Hepatocyte (in vitro differentiated cells): Measurements from ENCODE around the gene GPC5.

Experiments used
- CTCF ChIP-seq: fragments of 200-600 bp; sonication (generic); IDR thresholded peaks from 2 replicates; pipeline ENCODE4 v1.5.1; 2016; ENCODE audit warnings: antibody characterized with exemption, mild to moderate bottlenecking; ENCODE audit not compliant: poor library complexity
- EZH2 ChIP-seq: fragments of 200-600 bp; sonication (generic); IDR thresholded peaks from 2 replicates; pipeline ENCODE4 v1.6.1; 2016; ENCODE audit warnings: antibody characterized with exemption, mild to moderate bottlenecking, borderline replicate concordance
- EZH2phosphoT487 ChIP-seq: fragments of 200-600 bp; sonication (generic); IDR thresholded peaks from one replicate; pipeline ENCODE4 v1.6.1; 2018; ENCODE audit warnings: antibody characterized with exemption, mild to moderate bottlenecking, low read depth, moderate library complexity; ENCODE audit not compliant: unreplicated experiment, severe bottlenecking

GRCh38 chr13:92224825-92225224 is 826.4 kb downstream of the GPC5 start:
- TF ChIP-seq CTCF = no peak
- TF ChIP-seq EZH2phosphoT487 = no peak
- TF ChIP-seq EZH2 = no peak
